ENCODE data around the gene FAM156A. TPM values are rescaled to one million over a fixed set of nuclear protein-coding genes. Genes with fewer than 3 reads are reported as not detected.
"Not testable (repeated sequence)": the region's sequence is repeated elsewhere in the genome, so short reads cannot be mapped to it uniquely, and the experiment has no call there.

FAM156A gene
- total and polyA plus RNA-seq, 7 donors = 1.6 to 24.6 (median 11.4) TPM

- peaks cover 0 to 9% (median 0%) of the 10 kb centered on the region in 4 donors for H3K4me1 ChIP-seq
- no peaks in the 10 kb centered on the region for H3K36me3 ChIP-seq
- 2 to 5% methylated on average over 27 of the region's 27 CpGs for WGBS, 2 donors
- TF ChIP-seq POLR2A (IDR thresholded peaks at IDR 0.05) = no peak
- H3K4me3 ChIP-seq = peak overlapping the region; percentile 54 to 73 (median 61)
- H3K9me3 ChIP-seq = no peaks in the 10 kb centered on the region
- peaks cover 0 to 4% (median 0%) of the 10 kb centered on the region in 3 donors for H3K27me3 ChIP-seq
- peak overlapping the region; percentile 88 to 97 (median 94) for H3K27ac ChIP-seq
- intact Hi-C loops (cut with DNase I) = no loop called here
- no peak for DNase-seq
Observed at GRCh38 chrX:52933976-52934703, 24.2 kb downstream of the FAM156A start.

- TF ChIP-seq POLR2AphosphoS5 (IDR thresholded peaks at IDR 0.05) (no peak), CTCF (IDR thresholded peaks at IDR 0.05) (no peak), EP300 (IDR thresholded peaks at IDR 0.05) (no peak)
- peaks cover 0 to 4% (median 0%) of the 10 kb centered on the region in 3 donors for H3K27me3 ChIP-seq
- H3K4me3 ChIP-seq = no peak overlapping the region
- no peak for DNase-seq
- intact Hi-C loops (cut with DNase I) = no loop called here
- H3K4me1 ChIP-seq = peaks cover 0 to 9% (median 0%) of the 10 kb centered on the region in 4 donors
- H3K36me3 ChIP-seq = no peaks in the 10 kb centered on the region
- no peak overlapping the region for H3K27ac ChIP-seq
- H3K9me3 ChIP-seq = no peaks in the 10 kb centered on the region
- WGBS, 2 donors = 94 to 98% methylated on average over 2 of the region's 2 CpGs
Observed at GRCh38 chrX:52933213-52933612, 25.1 kb downstream of the FAM156A start.

GRCh38 chrX:52930214-52930613 lies 28.1 kb downstream of the FAM156A start:
- H3K4me1 ChIP-seq = not testable (repeated sequence)

GRCh38 chrX:52923781-52924241 lies 34.5 kb downstream of the FAM156A start:
- no peaks in the 10 kb centered on the region for H3K36me3 ChIP-seq
- H3K27ac ChIP-seq = peak overlapping the region; percentile 45 to 64 (median 52)
- intact Hi-C loops (cut with DNase I) = no loop called here
- H3K9me3 ChIP-seq = no peaks in the 10 kb centered on the region
- no peaks in the 10 kb centered on the region for H3K27me3 ChIP-seq
- no peak overlapping the region for H3K4me3 ChIP-seq
- peak; percentile 70 for DNase-seq
- WGBS, 2 donors = 58 to 74% methylated on average over 4 of the region's 4 CpGs
- TF ChIP-seq EP300 (IDR thresholded peaks at IDR 0.05) (no peak), CTCF (IDR thresholded peaks at IDR 0.05) (no peak)
- H3K4me1 ChIP-seq = peaks cover 0 to 19% (median 9%) of the 10 kb centered on the region in 4 donors

More at GRCh38 chrX:52930214-52930613, 28.1 kb downstream of the FAM156A start:
- H3K27me3 ChIP-seq; DNase-seq; intact Hi-C loops (cut with DNase I); H3K27ac ChIP-seq; H3K9me3 ChIP-seq; H3K36me3 ChIP-seq; H3K4me3 ChIP-seq: not testable (repeated sequence)
- WGBS, 2 donors = 84 to 91% methylated on average over 6 of the region's 6 CpGs

GRCh38 chrX:52914704-52915103 lies 43.6 kb downstream of the FAM156A start:
- WGBS, 2 donors = no CpG with 5 or more reads among the region's 3 CpGs
- H3K27me3 ChIP-seq; DNase-seq; intact Hi-C loops (cut with DNase I); H3K4me3 ChIP-seq; H3K27ac ChIP-seq; H3K4me1 ChIP-seq; H3K9me3 ChIP-seq; H3K36me3 ChIP-seq: not testable (repeated sequence)

GRCh38 chrX:52913681-52914080 lies 44.6 kb downstream of the FAM156A start:
- H3K4me3 ChIP-seq; DNase-seq; H3K4me1 ChIP-seq; H3K27ac ChIP-seq; intact Hi-C loops (cut with DNase I); H3K36me3 ChIP-seq; H3K27me3 ChIP-seq; H3K9me3 ChIP-seq: not testable (repeated sequence)
- WGBS, 2 donors = no CpG with 5 or more reads among the region's 9 CpGs

- H3K4me3 ChIP-seq; H3K4me1 ChIP-seq; intact Hi-C loops (cut with DNase I); H3K27me3 ChIP-seq; H3K9me3 ChIP-seq; H3K36me3 ChIP-seq; DNase-seq; H3K27ac ChIP-seq: not testable (repeated sequence)
- no CpG with 5 or more reads among the region's 12 CpGs for WGBS, 2 donors
Observed at GRCh38 chrX:52909313-52909969, 48.9 kb downstream of the FAM156A start.

- H3K9me3 ChIP-seq; H3K27ac ChIP-seq; H3K36me3 ChIP-seq; DNase-seq; intact Hi-C loops (cut with DNase I); H3K4me1 ChIP-seq; H3K27me3 ChIP-seq; H3K4me3 ChIP-seq: not testable (repeated sequence)
- no CpG with 5 or more reads among the region's 17 CpGs for WGBS, 2 donors
Observed at GRCh38 chrX:52907900-52908299, 50.4 kb downstream of the FAM156A start.

- no CpG with 5 or more reads among the region's 17 CpGs for WGBS, 2 donors
- intact Hi-C loops (cut with DNase I); H3K27me3 ChIP-seq; H3K9me3 ChIP-seq; H3K27ac ChIP-seq; DNase-seq; H3K4me1 ChIP-seq; H3K36me3 ChIP-seq; H3K4me3 ChIP-seq: not testable (repeated sequence)
Observed at GRCh38 chrX:52907137-52907536, 51.2 kb downstream of the FAM156A start.

GRCh38 chrX:52906072-52906471 lies 52.2 kb downstream of the FAM156A start:
- no CpG with 5 or more reads among the region's 4 CpGs for WGBS, 2 donors
- H3K27ac ChIP-seq; H3K9me3 ChIP-seq; H3K4me3 ChIP-seq; H3K36me3 ChIP-seq; intact Hi-C loops (cut with DNase I); DNase-seq; H3K27me3 ChIP-seq; H3K4me1 ChIP-seq: not testable (repeated sequence)
